Measurements from ENCODE around the gene NES.

DNA sequence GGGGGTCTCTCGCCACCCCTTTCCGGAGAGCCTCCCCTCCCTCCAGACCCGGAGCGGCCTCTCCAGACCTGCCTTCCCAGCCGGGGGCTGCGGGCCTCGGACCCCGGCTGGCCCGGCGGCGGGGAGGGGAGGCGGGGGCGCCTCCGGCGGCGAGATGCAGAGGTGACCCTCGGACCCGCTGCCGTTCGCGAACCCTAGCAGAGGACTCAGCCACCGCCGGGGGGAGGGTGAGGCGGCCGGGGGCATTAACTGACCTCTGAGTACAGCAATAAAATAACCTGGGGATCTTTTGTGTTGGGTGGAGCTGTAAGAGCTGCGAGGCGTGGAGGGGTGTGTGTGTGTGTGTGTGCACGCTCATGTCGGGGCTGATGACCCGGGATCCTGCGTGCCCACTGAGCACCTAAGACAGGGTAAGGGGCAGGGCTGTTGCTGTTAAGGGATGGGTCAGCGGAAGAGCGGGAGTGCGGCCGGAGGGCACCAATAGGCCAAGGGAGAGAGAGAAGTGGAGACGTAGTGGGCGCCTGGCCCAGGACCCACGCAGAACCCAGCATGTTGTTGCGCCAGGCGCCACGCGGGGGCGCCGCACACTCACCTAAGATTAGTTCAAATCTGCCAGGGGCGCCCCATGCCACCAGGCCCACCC lies 51.6 kb downstream of the NES start:
- TF ChIP-seq POLR2A (IDR thresholded peaks at IDR 0.05; ENCODE audit: extremely low read depth, insufficient read length) (no peak), MYC (IDR thresholded peaks at IDR 0.05; ENCODE audit: low read depth, low read length) (no peak)
- TF ChIP-seq, protein P1, sequence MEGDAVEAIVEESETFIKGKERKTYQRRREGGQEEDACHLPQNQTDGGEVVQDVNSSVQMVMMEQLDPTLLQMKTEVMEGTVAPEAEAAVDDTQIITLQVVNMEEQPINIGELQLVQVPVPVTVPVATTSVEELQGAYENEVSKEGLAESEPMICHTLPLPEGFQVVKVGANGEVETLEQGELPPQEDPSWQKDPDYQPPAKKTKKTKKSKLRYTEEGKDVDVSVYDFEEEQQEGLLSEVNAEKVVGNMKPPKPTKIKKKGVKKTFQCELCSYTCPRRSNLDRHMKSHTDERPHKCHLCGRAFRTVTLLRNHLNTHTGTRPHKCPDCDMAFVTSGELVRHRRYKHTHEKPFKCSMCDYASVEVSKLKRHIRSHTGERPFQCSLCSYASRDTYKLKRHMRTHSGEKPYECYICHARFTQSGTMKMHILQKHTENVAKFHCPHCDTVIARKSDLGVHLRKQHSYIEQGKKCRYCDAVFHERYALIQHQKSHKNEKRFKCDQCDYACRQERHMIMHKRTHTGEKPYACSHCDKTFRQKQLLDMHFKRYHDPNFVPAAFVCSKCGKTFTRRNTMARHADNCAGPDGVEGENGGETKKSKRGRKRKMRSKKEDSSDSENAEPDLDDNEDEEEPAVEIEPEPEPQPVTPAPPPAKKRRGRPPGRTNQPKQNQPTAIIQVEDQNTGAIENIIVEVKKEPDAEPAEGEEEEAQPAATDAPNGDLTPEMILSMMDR (IDR thresholded peaks at IDR 0.05; ENCODE audit: low read depth, low read length): peak; percentile 79
- TF ChIP-seq, protein P2, sequence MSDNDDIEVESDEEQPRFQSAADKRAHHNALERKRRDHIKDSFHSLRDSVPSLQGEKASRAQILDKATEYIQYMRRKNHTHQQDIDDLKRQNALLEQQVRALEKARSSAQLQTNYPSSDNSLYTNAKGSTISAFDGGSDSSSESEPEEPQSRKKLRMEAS (IDR thresholded peaks at IDR 0.05; ENCODE audit: low read depth, low read length): no peak
